Measurements from ENCODE around the gene PRKAB1.
"Not testable (repeated sequence)": the region's sequence is repeated elsewhere in the genome, so short reads cannot be mapped to it uniquely, and the experiment has no call there.

The PRKAB1 gene, protein sequence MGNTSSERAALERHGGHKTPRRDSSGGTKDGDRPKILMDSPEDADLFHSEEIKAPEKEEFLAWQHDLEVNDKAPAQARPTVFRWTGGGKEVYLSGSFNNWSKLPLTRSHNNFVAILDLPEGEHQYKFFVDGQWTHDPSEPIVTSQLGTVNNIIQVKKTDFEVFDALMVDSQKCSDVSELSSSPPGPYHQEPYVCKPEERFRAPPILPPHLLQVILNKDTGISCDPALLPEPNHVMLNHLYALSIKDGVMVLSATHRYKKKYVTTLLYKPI

DNA sequence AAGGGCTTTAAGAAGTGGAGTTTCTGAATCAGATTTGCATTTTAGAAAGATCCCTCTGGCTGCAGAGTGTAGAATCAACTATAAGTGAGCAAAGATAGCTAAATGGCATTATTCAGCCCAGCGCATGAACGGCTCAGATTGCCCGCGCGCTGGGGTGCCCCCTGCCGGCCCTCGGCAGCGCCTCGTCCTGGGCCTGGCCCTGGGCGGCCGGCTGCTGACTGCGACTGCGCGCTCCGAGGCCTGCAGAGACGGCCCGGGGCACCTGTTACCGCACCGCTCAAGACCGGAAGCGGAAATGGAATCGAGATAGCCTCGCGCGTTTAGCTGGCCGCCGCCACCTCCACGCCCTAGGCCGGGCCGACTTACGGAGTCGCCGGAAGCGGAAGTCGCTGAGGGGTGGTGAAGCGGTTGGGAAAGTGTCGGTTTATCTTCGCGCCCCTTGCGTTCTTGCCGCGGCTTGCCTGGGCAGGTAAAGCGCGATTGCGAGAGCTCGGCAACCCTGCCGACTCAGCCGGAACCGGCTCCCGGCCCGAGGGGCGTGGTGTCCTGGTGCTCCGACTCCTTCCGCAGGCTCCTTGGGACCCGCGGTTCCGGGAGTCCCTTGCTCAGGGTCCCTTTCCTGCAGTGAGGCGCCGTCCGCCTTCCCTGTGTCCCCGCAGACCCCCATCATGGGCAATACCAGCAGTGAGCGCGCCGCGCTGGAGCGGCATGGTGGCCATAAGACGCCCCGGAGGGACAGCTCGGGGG lies at the start of gene PRKAB1:
Gene PRKAB1 (plus strand): TSS at position 557 of the 747 bp plus-strand sequence. CDS start 112 bp downstream, at position 669.
- peak within 1 kb of the TSS; percentile 71 for H3K4me2 ChIP-seq (ENCODE audit: low read depth, low read length)
- no peaks in the 10 kb centered on the region for H3K27me3 ChIP-seq (replicated peaks; ENCODE audit: insufficient read depth, low read length)
- H4K20me1 ChIP-seq (ENCODE audit: insufficient read depth, low read length) = no peaks in the 10 kb centered on the region
- peak within 1 kb of the TSS; percentile 85 for H3K9ac ChIP-seq (ENCODE audit: low read length)
- H3K79me2 ChIP-seq (ENCODE audit: low read length) = peaks cover 17% of the 10 kb centered on the region
- H3K9me3 ChIP-seq (replicated peaks; ENCODE audit: insufficient read depth, low read length) = no peaks in the 10 kb centered on the region
- H3K4me3 ChIP-seq (ENCODE audit: low read length) = peak within 1 kb of the TSS; percentile 93
- peak within 1 kb of the TSS; percentile 62; the same call in 1 of the 2 replicates for H3K27ac ChIP-seq (ENCODE audit: low read length)
- H3K4me1 ChIP-seq (ENCODE audit: low read length) = 0 out of 2 replicates have a peak, but pooled peaks cover 4% of the 10 kb centered on the region
- peak; percentile 93 for DNase-seq
- H2AFZ ChIP-seq (ENCODE audit: low read length) = peak within 1 kb of the TSS; percentile 86
- TF ChIP-seq, protein P1, sequence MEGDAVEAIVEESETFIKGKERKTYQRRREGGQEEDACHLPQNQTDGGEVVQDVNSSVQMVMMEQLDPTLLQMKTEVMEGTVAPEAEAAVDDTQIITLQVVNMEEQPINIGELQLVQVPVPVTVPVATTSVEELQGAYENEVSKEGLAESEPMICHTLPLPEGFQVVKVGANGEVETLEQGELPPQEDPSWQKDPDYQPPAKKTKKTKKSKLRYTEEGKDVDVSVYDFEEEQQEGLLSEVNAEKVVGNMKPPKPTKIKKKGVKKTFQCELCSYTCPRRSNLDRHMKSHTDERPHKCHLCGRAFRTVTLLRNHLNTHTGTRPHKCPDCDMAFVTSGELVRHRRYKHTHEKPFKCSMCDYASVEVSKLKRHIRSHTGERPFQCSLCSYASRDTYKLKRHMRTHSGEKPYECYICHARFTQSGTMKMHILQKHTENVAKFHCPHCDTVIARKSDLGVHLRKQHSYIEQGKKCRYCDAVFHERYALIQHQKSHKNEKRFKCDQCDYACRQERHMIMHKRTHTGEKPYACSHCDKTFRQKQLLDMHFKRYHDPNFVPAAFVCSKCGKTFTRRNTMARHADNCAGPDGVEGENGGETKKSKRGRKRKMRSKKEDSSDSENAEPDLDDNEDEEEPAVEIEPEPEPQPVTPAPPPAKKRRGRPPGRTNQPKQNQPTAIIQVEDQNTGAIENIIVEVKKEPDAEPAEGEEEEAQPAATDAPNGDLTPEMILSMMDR (IDR thresholded peaks at IDR 0.05; ENCODE audit: low read length) = peak; percentile 78
- no peak for TF ChIP-seq EZH2 (optimal IDR thresholded peaks at IDR 0.05; ENCODE audit: low read depth, low read length)
- H3K36me3 ChIP-seq (replicated peaks; ENCODE audit: insufficient read depth, low read length) = no peaks in the 10 kb centered on the region
- H3K9me2 ChIP-seq (replicated peaks; ENCODE audit: insufficient read depth, low read length) = no peaks in the 10 kb centered on the region
- peaks cover 4% of the 10 kb centered on the region; the same call in 1 of the 2 replicates for H3F3A ChIP-seq (ENCODE audit: insufficient read depth, low read length)

DNA sequence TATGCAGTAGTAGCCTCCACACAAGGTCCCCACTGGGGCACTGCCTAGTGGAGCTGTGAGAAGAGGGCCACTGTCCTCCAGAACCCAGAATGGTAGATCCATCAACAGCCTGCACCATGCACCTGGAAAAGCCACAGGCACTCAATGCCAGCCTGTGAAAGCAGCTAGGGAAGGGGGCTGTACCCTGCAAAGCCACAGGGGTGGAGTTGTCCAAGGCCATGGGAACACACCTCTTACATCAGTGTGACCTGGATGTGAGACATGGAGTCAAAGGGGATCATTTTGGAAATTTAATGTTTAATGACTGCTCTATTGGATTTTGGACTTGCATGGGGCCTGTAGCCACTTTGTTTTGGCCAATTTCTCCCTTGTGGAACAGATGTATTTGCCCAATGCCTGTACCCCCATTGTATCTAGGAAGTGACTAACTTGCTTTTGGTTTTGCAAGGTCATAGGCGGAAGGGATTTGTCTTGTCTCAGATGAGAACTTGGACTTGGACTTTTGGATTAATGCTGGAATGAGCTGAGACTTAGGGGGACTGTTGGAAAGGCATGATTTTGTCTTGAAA lies 49.5 kb upstream of the PRKAB1 start:
- not testable (repeated sequence) for H3K27ac ChIP-seq (ENCODE audit: low read length); DNase-seq; H3K4me3 ChIP-seq (ENCODE audit: low read length); H3K9ac ChIP-seq (ENCODE audit: low read length); H3F3A ChIP-seq (ENCODE audit: insufficient read depth, low read length); H3K36me3 ChIP-seq (replicated peaks; ENCODE audit: insufficient read depth, low read length); H3K4me1 ChIP-seq (ENCODE audit: low read length); H4K20me1 ChIP-seq (ENCODE audit: insufficient read depth, low read length); H3K79me2 ChIP-seq (ENCODE audit: low read length); H3K27me3 ChIP-seq (replicated peaks; ENCODE audit: insufficient read depth, low read length); H2AFZ ChIP-seq (ENCODE audit: low read length); H3K9me2 ChIP-seq (replicated peaks; ENCODE audit: insufficient read depth, low read length); H3K9me3 ChIP-seq (replicated peaks; ENCODE audit: insufficient read depth, low read length); H3K4me2 ChIP-seq (ENCODE audit: low read depth, low read length)

DNA sequence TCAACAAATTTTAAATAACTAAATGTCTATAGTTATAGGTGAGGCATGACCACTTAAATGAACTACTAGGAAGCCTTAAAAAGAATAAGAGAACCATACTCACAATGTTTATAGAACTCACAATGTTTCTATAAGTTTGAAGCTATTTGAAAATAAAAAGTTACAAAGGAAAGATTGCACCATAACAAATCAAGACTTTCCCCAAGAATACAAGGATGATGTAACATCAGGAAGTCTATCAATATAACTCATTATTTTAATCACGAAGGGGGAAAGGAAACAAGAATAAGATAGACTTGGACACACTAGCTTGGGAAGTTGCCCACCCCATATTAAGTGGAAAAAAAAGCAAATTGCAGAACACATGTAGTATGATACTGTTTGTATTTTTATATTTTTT lies 47.4 kb upstream of the PRKAB1 start:
- Histone ChIP-seq H2AFZ (ENCODE audit: low read length) (no peak overlapping the region), H3K79me2 (ENCODE audit: low read length) (no peaks in the 10 kb centered on the region), H3K4me1 (ENCODE audit: low read length) (no peaks in the 10 kb centered on the region), H3K9me2 (replicated peaks; ENCODE audit: insufficient read depth, low read length) (no peaks in the 10 kb centered on the region), H3K9me3 (replicated peaks; ENCODE audit: insufficient read depth, low read length) (no peaks in the 10 kb centered on the region), H3K27ac (ENCODE audit: low read length) (no peak overlapping the region), H3K36me3 (replicated peaks; ENCODE audit: insufficient read depth, low read length) (no peaks in the 10 kb centered on the region), H3K9ac (ENCODE audit: low read length) (no peak overlapping the region), H3K27me3 (replicated peaks; ENCODE audit: insufficient read depth, low read length) (no peaks in the 10 kb centered on the region), H4K20me1 (ENCODE audit: insufficient read depth, low read length) (no peaks in the 10 kb centered on the region), H3K4me3 (ENCODE audit: low read length) (no peak overlapping the region), H3F3A (ENCODE audit: insufficient read depth, low read length) (no peaks in the 10 kb centered on the region), H3K4me2 (ENCODE audit: low read depth, low read length) (no peak overlapping the region)
- DNase-seq = no peak
- TF ChIP-seq, protein P1 (IDR thresholded peaks at IDR 0.05; ENCODE audit: low read length) = no peak
- TF ChIP-seq EZH2 (optimal IDR thresholded peaks at IDR 0.05; ENCODE audit: low read depth, low read length) = no peak

DNA sequence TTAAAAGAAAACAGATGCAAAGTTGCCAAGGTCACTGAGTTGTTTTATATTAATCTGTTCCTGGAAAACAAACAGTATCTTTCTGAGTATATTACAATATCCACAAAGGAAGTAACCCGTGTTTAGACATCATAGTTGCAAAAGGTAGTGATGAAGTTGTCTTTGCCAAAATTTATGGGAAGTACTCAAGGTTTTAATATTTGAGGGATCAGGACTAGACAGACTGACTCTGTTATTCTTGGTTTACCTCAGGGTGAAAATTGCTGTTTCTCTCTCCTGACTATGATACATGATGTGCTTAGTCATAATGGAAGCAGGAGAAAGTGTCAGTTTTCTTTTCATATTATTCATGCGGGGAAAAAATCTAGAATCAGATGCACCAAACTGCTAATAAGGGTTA lies 46.1 kb upstream of the PRKAB1 start:
- TF ChIP-seq, protein P1 (IDR thresholded peaks at IDR 0.05; ENCODE audit: low read length) = no peak
- TF ChIP-seq EZH2 (optimal IDR thresholded peaks at IDR 0.05; ENCODE audit: low read depth, low read length) (no peak), EZH2phosphoT487 (IDR thresholded peaks at IDR 0.05; ENCODE audit: low read length) (no peak)
- no peak overlapping the region for H3K4me2 ChIP-seq (ENCODE audit: low read depth, low read length)
- H3K79me2 ChIP-seq (ENCODE audit: low read length) = no peaks in the 10 kb centered on the region
- H3K27ac ChIP-seq (ENCODE audit: low read length) = no peak overlapping the region
- H3K36me3 ChIP-seq (replicated peaks; ENCODE audit: insufficient read depth, low read length) = no peaks in the 10 kb centered on the region
- no peaks in the 10 kb centered on the region for H4K20me1 ChIP-seq (ENCODE audit: insufficient read depth, low read length)
- no peak overlapping the region for H3K4me3 ChIP-seq (ENCODE audit: low read length)
- H3K9ac ChIP-seq (ENCODE audit: low read length) = no peak overlapping the region
- H3K9me3 ChIP-seq (replicated peaks; ENCODE audit: insufficient read depth, low read length) = no peaks in the 10 kb centered on the region
- H3K27me3 ChIP-seq (replicated peaks; ENCODE audit: insufficient read depth, low read length) = no peaks in the 10 kb centered on the region
- no peak overlapping the region for H2AFZ ChIP-seq (ENCODE audit: low read length)
- H3F3A ChIP-seq (ENCODE audit: insufficient read depth, low read length) = no peaks in the 10 kb centered on the region
- no peaks in the 10 kb centered on the region for H3K4me1 ChIP-seq (ENCODE audit: low read length)
- no peaks in the 10 kb centered on the region for H3K9me2 ChIP-seq (replicated peaks; ENCODE audit: insufficient read depth, low read length)
- no peak for DNase-seq
